C4-2B (cell line): ENCODE results near the gene MPP3.
A peak's percentile ranks its signal among the peaks of the same experiment; 100 is the strongest.

ENCODE experiments used
- H3K27ac ChIP-seq: fragments of 450-650 bp; 2 replicates; pipeline ENCODE4 v1.5.1; 2017
- CTCF ChIP-seq: fragments of 450-650 bp; conservative IDR thresholded peaks from 2 replicates; pipeline ENCODE4 v1.5.1; 2017; ENCODE audit warnings: mild to moderate bottlenecking
- ZFX ChIP-seq: fragments of 450-650 bp; IDR thresholded peaks from 2 replicates; pipeline ENCODE4 v1.6.1; 2017

Gene MPP3

GRCh38 chr17:43829738-43830137, 3.2 kb downstream of the MPP3 start:
- TF ChIP-seq ZFX (no peak), CTCF (no peak)

GRCh38 chr17:43827596-43827995, 5.3 kb downstream of the MPP3 start:
- no peak overlapping the region for H3K27ac ChIP-seq
- no peak for TF ChIP-seq ZFX
- no peak for TF ChIP-seq CTCF

More at GRCh38 chr17:43829738-43830137, 3.2 kb downstream of the MPP3 start:
- H3K27ac ChIP-seq, result no peak overlapping the region

- no peak overlapping the region for H3K27ac ChIP-seq
- TF ChIP-seq ZFX, result no peak
Measured at GRCh38 chr17:43826206-43826605, 6.7 kb downstream of the MPP3 start.

GRCh38 chr17:43825567-43825966, 7.4 kb downstream of the MPP3 start:
- no peak overlapping the region for H3K27ac ChIP-seq
- TF ChIP-seq ZFX, result no peak
- TF ChIP-seq CTCF, result no peak

- TF ChIP-seq ZFX (no peak), CTCF (no peak)
- H3K27ac ChIP-seq, result peak overlapping the region; percentile 57
Measured at GRCh38 chr17:43823350-43824084, 9.4 kb downstream of the MPP3 start.

GRCh38 chr17:43822570-43823190, 10.3 kb downstream of the MPP3 start:
- H3K27ac ChIP-seq, result peak overlapping the region; percentile 57
- TF ChIP-seq CTCF, result no peak

- no peak overlapping the region for H3K27ac ChIP-seq
- no peak for TF ChIP-seq ZFX
- no peak for TF ChIP-seq CTCF
Measured at GRCh38 chr17:43820759-43821158, 12.2 kb downstream of the MPP3 start.

- TF ChIP-seq ZFX, result no peak
- TF ChIP-seq CTCF, result no peak
- H3K27ac ChIP-seq, result no peak overlapping the region
Measured at GRCh38 chr17:43818966-43819365, 14.0 kb downstream of the MPP3 start.
